Upper lobe of left lung (tissue), 6 donors: ENCODE data around the gene RPL28. TPM values are rescaled to one million over a fixed set of nuclear protein-coding genes. Genes with fewer than 3 reads are reported as not detected.
A peak's percentile ranks its signal among the peaks of the same experiment; 100 is the strongest.

Source experiments
- ATAC-seq, 2 donors: fragments of 200-7000 bp; cut with Tn5 transposase; one replicate each; pipeline ENCODE4 v1.9.1; 2022; ENCODE audit warnings: mild to moderate bottlenecking in 2 of 2, moderate library complexity in 2 of 2; ENCODE audit not compliant: low FRiP score in 2 of 2
- DNase-seq, 2 donors: peaks; one replicate each; pipeline ENCODE4 v3.0.0-alpha.2; 2019 to 2020
- H3K27ac ChIP-seq, 4 donors: fragments of 200-600 bp; sonication (generic); one replicate each; pipeline ENCODE4 v1.5.1; 2016 to 2019
- H3K27me3 ChIP-seq, 4 donors: fragments of 200-600 bp; sonication (generic); one replicate each; pipeline ENCODE4 v1.5.1; 2017 to 2019
- H3K36me3 ChIP-seq, 4 donors: fragments of 200-600 bp; sonication (generic); one replicate each; pipeline ENCODE4 v1.5.1; 2016 to 2019
- H3K4me1 ChIP-seq, 4 donors: fragments of 200-600 bp; sonication (generic); one replicate each; pipeline ENCODE4 v1.5.1; 2018 to 2019
- H3K4me3 ChIP-seq, 4 donors: fragments of 200-600 bp; sonication (generic); one replicate each; pipeline ENCODE4 v1.5.1; 2017 to 2019; ENCODE audit warnings: mild to moderate bottlenecking in 2 of 4, moderate library complexity in 1 of 4
- H3K9me3 ChIP-seq, 4 donors: fragments of 200-600 bp; sonication (generic); one replicate each; pipeline ENCODE4 v1.5.1; 2018 to 2019
- EP300 ChIP-seq, 4 donors: sonication (generic); formaldehyde crosslinking; IDR thresholded peaks; one replicate each; pipeline ENCODE4 v1.5.1; 2017; ENCODE audit warnings: antibody characterized with exemption in 4 of 4, control low read depth in 2 of 4
- POLR2A ChIP-seq, 4 donors: fragments of 450-650 bp; IDR thresholded peaks; one replicate each; pipeline ENCODE4 v1.5.1; 2016 to 2017; ENCODE audit warnings: antibody characterized with exemption in 4 of 4, mild to moderate bottlenecking in 2 of 4
- POLR2AphosphoS5 ChIP-seq, 2 donors: sonication (generic); formaldehyde crosslinking; IDR thresholded peaks; one replicate each; pipeline ENCODE4 v1.5.1; 2017; ENCODE audit warnings: antibody characterized with exemption in 2 of 2
- WGBS, 2 donors: methylation state at CpG; one replicate each; pipeline ENCODE4 v1.1.5; 2017 to 2018; 5-methylcytosine and 5-hydroxymethylcytosine counted together
- total RNA-seq, 6 donors: library from RNA; depleted of rRNA in 4 of 6; stranded (reverse); fragments of >200 nt in 4 of 6; gene quantifications; one replicate each; pipeline versions ENCODE4 v1.1.0 to v1.2.1, GENCODE V29; 2016 to 2021
- TF ChIP-seq, protein P1 (sequence below), 6 experiments: fragments of 450-650 bp in 4 of 6; fragments of 200-600 bp in 2 of 6; sonication (generic) in 2 of 6; IDR thresholded peaks; one replicate each; pipeline ENCODE4 v1.5.1; 2016 to 2019; ENCODE audit warnings: antibody characterized with exemption in 6 of 6
- donor health status: DM: no; HTN: no; CAD: no; lungs with moderate emphysema.
- donor health status: DM: no; HTN: yes; CAD: no; lungs with severe emphysema.

The RPL28 gene
- total RNA-seq, 6 donors from 2014 or later, result 308 to 1,892 (median 534) TPM

DNA sequence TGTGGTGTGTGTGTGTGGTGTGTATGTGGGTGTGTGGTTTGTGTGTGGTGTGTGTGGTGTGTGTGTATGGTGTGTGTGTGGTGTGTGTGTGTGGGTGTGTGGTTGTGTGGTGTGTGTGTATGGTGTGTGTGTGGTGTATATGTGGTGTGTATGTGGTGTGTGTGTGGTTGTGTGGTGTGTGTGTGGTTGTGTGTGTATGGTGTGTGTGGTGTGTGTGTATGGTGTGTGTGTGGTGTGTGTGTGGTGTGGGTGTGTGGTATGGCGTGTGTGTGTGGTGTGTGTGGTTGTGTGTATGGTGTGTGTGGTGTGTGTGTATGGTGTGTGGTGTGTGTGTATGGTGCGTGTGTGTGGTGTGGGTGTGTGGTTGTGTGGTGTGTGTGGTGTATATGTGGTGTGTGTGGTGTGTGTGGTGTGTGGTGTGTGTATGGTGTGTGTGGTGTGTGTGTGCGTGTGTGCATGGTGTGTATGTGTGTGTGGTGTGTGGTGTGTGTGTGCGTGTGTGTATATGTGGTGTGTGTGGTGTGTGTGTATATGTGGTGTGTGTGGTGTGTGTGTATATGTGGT is 48.7 kb downstream of the RPL28 start:
- ATAC-seq, result no peak
- H3K27ac ChIP-seq, result no peak overlapping the region

DNA sequence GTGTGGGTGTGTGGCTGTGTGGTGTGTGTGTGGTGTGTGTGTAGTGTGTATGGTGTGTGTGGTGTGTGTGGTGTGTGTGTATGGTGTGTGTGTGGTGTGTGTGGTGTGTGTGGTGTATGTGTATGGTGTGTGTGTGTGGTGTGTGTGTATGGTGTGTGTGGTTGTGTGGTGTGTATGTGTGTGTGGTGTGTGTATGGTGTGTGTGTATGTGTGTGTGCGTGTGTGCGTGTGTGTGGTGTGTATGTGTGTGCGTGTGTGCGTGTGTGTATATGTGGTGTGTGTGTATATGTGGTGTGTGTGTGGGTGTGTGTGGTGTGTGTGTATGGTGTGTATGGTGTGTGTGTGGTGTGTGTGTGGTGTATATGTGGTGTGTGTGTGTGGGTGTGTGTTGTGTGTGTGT is 49.3 kb downstream of the RPL28 start:
- TF ChIP-seq, protein P1, sequence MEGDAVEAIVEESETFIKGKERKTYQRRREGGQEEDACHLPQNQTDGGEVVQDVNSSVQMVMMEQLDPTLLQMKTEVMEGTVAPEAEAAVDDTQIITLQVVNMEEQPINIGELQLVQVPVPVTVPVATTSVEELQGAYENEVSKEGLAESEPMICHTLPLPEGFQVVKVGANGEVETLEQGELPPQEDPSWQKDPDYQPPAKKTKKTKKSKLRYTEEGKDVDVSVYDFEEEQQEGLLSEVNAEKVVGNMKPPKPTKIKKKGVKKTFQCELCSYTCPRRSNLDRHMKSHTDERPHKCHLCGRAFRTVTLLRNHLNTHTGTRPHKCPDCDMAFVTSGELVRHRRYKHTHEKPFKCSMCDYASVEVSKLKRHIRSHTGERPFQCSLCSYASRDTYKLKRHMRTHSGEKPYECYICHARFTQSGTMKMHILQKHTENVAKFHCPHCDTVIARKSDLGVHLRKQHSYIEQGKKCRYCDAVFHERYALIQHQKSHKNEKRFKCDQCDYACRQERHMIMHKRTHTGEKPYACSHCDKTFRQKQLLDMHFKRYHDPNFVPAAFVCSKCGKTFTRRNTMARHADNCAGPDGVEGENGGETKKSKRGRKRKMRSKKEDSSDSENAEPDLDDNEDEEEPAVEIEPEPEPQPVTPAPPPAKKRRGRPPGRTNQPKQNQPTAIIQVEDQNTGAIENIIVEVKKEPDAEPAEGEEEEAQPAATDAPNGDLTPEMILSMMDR (IDR thresholded peaks at IDR 0.05), result no peak
- no peak for TF ChIP-seq EP300 (IDR thresholded peaks at IDR 0.05)
- TF ChIP-seq POLR2AphosphoS5 (IDR thresholded peaks at IDR 0.05), result no peak
- no peak for TF ChIP-seq POLR2A (IDR thresholded peaks at IDR 0.05)
- DNase-seq (no peak), ATAC-seq (no peak)
- 88 to 96% methylated on average over 4 of the region's 4 CpGs for WGBS, 2 donors
- no peak overlapping the region for H3K4me3 ChIP-seq
- peaks cover 0 to under 1% (median 0%) of the 10 kb centered on the region in 4 donors for H3K4me1 ChIP-seq
- H3K27me3 ChIP-seq, result peaks cover 0 to 40% (median 7%) of the 10 kb centered on the region in 4 donors
- H3K9me3 ChIP-seq, result no peaks in the 10 kb centered on the region
- no peak overlapping the region for H3K27ac ChIP-seq
- H3K36me3 ChIP-seq, result no peaks in the 10 kb centered on the region

More for the DNA sequence above, 48.7 kb downstream of the RPL28 start:
- Histone ChIP-seq H3K27me3 (peaks cover 0 to 40% (median 6%) of the 10 kb centered on the region in 4 donors), H3K4me3 (no peak overlapping the region), H3K4me1 (no peaks in the 10 kb centered on the region), H3K9me3 (no peaks in the 10 kb centered on the region), H3K36me3 (no peaks in the 10 kb centered on the region)
- 62 to 83% methylated on average over 4 of the region's 4 CpGs for WGBS, 2 donors
- no peak for DNase-seq
- TF ChIP-seq POLR2AphosphoS5 (IDR thresholded peaks at IDR 0.05) (no peak), POLR2A (IDR thresholded peaks at IDR 0.05) (no peak), EP300 (IDR thresholded peaks at IDR 0.05) (no peak)
- TF ChIP-seq, protein P1 (IDR thresholded peaks at IDR 0.05), result no peak

DNA sequence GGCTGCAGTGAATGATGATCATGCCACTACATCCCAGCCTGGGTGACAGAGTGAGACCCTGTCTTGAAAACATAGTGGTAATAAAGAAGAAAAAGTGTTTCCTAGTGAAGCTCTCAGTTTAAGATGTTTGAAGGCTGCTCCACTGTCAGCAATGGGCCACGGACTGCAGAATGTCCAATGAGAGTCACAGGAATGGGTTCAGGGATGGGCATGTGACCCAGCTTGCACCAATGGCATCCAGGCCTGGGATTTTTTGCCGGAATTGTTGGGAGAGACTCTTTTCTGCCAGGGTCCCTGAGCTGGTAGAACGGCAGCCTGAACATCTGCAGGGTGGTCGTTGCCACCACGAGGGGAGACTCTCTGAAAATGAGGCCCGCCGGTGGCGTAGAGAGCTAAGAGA is 51.1 kb downstream of the RPL28 start:
- DNase-seq, result no peak
- H3K4me3 ChIP-seq, result no peak overlapping the region
- H3K9me3 ChIP-seq, result no peaks in the 10 kb centered on the region
- peaks cover 0 to 55% (median 21%) of the 10 kb centered on the region in 4 donors for H3K27me3 ChIP-seq
- no peaks in the 10 kb centered on the region for H3K36me3 ChIP-seq
- no peak for ATAC-seq
- WGBS, 2 donors, result 42 to 43% methylated on average over 8 of the region's 8 CpGs
- no peak overlapping the region for H3K27ac ChIP-seq
- peaks cover 5 to 18% (median 9%) of the 10 kb centered on the region in 4 donors for H3K4me1 ChIP-seq
- no peak for TF ChIP-seq EP300 (IDR thresholded peaks at IDR 0.05)
- TF ChIP-seq POLR2AphosphoS5 (IDR thresholded peaks at IDR 0.05), result no peak
- TF ChIP-seq POLR2A (IDR thresholded peaks at IDR 0.05), result no peak
- TF ChIP-seq, protein P1 (IDR thresholded peaks at IDR 0.05), result no peak

DNA sequence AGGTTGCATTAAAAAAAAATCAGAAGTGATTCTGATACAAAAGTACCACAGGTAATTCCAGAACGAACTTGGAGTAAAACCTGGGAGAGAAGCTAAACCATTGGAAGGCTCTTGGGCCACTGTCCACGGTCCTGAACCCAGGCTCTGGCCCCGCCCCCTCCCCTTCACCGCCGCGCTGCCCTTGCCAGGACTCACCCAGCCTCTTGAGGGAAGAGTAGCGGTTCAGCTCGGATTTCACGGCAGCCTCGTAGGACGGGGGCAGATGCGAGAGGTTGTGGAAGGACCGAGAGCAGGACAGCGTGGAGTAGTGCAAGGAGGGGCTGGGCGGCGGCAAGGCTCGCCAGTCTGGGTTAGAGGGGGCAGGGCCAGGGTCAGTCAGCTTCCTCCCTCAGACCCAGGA is 51.7 kb downstream of the RPL28 start:
- Histone ChIP-seq H3K27ac (no peak overlapping the region), H3K4me1 (peaks cover 5 to 24% (median 10%) of the 10 kb centered on the region in 4 donors), H3K36me3 (no peaks in the 10 kb centered on the region), H3K4me3 (no peak overlapping the region), H3K9me3 (no peaks in the 10 kb centered on the region), H3K27me3 (peaks cover 0 to 55% (median 26%) of the 10 kb centered on the region in 4 donors)
- peak; percentile 61 to 75 for ATAC-seq
- DNase-seq, result peak; percentile 56 to 91
- TF ChIP-seq POLR2AphosphoS5 (IDR thresholded peaks at IDR 0.05) (no peak), EP300 (IDR thresholded peaks at IDR 0.05) (no peak), POLR2A (IDR thresholded peaks at IDR 0.05) (no peak)
- TF ChIP-seq, protein P1 (IDR thresholded peaks at IDR 0.05), result no peak
- WGBS, 2 donors, result 1% methylated on average over 17 of the region's 17 CpGs

DNA sequence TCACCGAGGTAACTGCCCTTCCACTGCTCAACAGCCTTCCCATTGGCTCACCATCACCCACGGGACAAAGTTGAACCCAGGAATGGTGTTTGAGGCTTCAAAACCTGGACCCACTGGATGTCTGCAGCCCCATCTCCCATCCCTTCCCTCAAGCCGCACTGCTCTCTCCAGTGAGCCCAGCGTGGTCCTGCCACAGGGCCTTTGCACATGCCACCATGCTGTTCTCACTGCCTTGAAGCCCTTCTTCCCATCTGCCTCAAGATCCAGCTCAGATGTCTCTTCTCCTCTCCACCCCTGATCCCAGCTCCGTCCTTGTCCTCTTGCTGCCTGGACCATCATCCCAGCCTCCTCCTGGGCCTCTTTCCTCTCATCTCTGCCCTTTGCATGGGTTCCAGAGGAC is 53.3 kb downstream of the RPL28 start:
- DNase-seq (no peak), ATAC-seq (no peak)
- Histone ChIP-seq H3K9me3 (no peaks in the 10 kb centered on the region), H3K4me1 (peaks cover 5 to 35% (median 10%) of the 10 kb centered on the region in 4 donors), H3K36me3 (no peaks in the 10 kb centered on the region), H3K27me3 (peaks cover 0 to 58% (median 29%) of the 10 kb centered on the region in 4 donors), H3K4me3 (no peak overlapping the region), H3K27ac (no peak overlapping the region)
- no peak for TF ChIP-seq POLR2AphosphoS5 (IDR thresholded peaks at IDR 0.05)
- no peak for TF ChIP-seq EP300 (IDR thresholded peaks at IDR 0.05)
- TF ChIP-seq, protein P1 (IDR thresholded peaks at IDR 0.05), result no peak
- TF ChIP-seq POLR2A (IDR thresholded peaks at IDR 0.05), result no peak
- WGBS, 2 donors, result 70 to 86% methylated on average over 5 of the region's 5 CpGs
